Activated CD4-positive, alpha-beta T cell treated with anti-CD3 and anti-CD28 coated beads for 36 hours (primary cell): Measurements from ENCODE around the gene AJUBA. TPM values are rescaled to one million over a fixed set of nuclear protein-coding genes. Genes with fewer than 3 reads are reported as not detected.
A peak's percentile ranks its signal among the peaks of the same experiment; 100 is the strongest.

Source experiments
- ATAC-seq: fragments of 200-7000 bp; cut with Tn5 transposase; one replicate; pipeline ENCODE4 v1.10.0; 2021; ENCODE audit warnings: mild to moderate bottlenecking, moderate library complexity
- CTCF ChIA-PET: fragments of 350-600 bp; sonication (Branson Sonifier 250); formaldehyde crosslinking; loops from one replicate; lab custom pipeline; 2021; ENCODE audit warnings: antibody characterized with exemption; lab: Charles Lee
- POLR2A ChIA-PET: fragments of 350-600 bp; sonication (Branson Sonifier 250); formaldehyde crosslinking; loops from one replicate; lab custom pipeline; 2021; ENCODE audit warnings: antibody characterized with exemption, inconsistent platforms; lab: Charles Lee
- DNase-seq: peaks from one replicate; pipeline ENCODE4 v3.0.0-alpha.2; 2020
- H3K27ac Mint-ChIP-seq: one replicate; pipeline ENCODE4 v1.8.0; 2021; ENCODE audit warnings: mixed read lengths
- H3K27me3 Mint-ChIP-seq: one replicate; pipeline ENCODE4 v1.8.0; 2021; ENCODE audit warnings: mixed read lengths
- H3K36me3 Mint-ChIP-seq: one replicate; pipeline ENCODE4 v1.8.0; 2021; ENCODE audit warnings: low read depth, mixed read lengths
- H3K4me1 Mint-ChIP-seq: one replicate; pipeline ENCODE4 v1.8.0; 2021; ENCODE audit warnings: mixed read lengths
- H3K4me3 Mint-ChIP-seq: one replicate; pipeline ENCODE4 v1.8.0; 2021; ENCODE audit warnings: mild to moderate bottlenecking, moderate library complexity, mixed read lengths
- H3K9me3 Mint-ChIP-seq: one replicate; pipeline ENCODE4 v1.8.0; 2021; ENCODE audit warnings: low read depth, mixed read lengths
- intact Hi-C, 2 experiments: fragments of 100-400 bp; cut with DNase I in 1 of 2; cut with micrococcal nuclease in 1 of 2; formaldehyde crosslinking; loops; one replicate each; pipeline versions ENCODE4 v1.14.2 to v1.15.1; 2022 to 2024; cut with DNase I, micrococcal nuclease
- total RNA-seq, 2 experiments: library from RNA; stranded (reverse); gene quantifications; one replicate each; pipeline ENCODE4 v1.2.3, GENCODE V29; 2021

The AJUBA gene
- total RNA-seq, 2 experiments from 2014 or later, result 2.9 to 3.2 TPM

GRCh38 chr14:22981090-22981875 is 1.1 kb downstream of the AJUBA start:
- CTCF ChIA-PET, result interaction anchor here (0.5 to 18.1 kb wide), 19 partner anchors 9 to 1174 kb away, joined by 3 to 751 read pairs (median 5); partner anchors contain the start of genes CDH24, HAUS4, PRMT5 and RBM23
- Mint-ChIP-seq H3K4me3 (peak overlapping the region; percentile 48), H3K36me3 (no peaks in the 10 kb centered on the region), H3K9me3 (no peaks in the 10 kb centered on the region), H3K4me1 (peaks cover 7% of the 10 kb centered on the region), H3K27ac (no peak overlapping the region), H3K27me3 (no peaks in the 10 kb centered on the region)
- no peak for ATAC-seq
- intact Hi-C loops, result loop anchor here (5.0 to 10.0 kb wide), 2 partner anchors 109 to 156 kb away; partner anchors contain the start of genes LRP10 (in 1 of the 2) and MRPL52 (in 1 of the 2)
- peak; percentile 32 for DNase-seq
- POLR2A ChIA-PET, result no interaction called here

GRCh38 chr14:22980672-22981089 is 1.7 kb downstream of the AJUBA start:
- DNase-seq (peak; percentile 56), ATAC-seq (no peak)
- ChIA-PET CTCF (interaction anchor here (0.6 to 18.1 kb wide), 5 partner anchors 8 to 91 kb away, joined by 6 to 751 read pairs (median 37); partner anchors contain the start of genes CDH24 and PRMT5), POLR2A (no interaction called here)
- Mint-ChIP-seq H3K27me3 (no peaks in the 10 kb centered on the region), H3K4me1 (peaks cover 7% of the 10 kb centered on the region), H3K27ac (no peak overlapping the region), H3K9me3 (no peaks in the 10 kb centered on the region), H3K4me3 (peak overlapping the region; percentile 48), H3K36me3 (no peaks in the 10 kb centered on the region)
- intact Hi-C loops, result loop anchor here (5.0 to 10.0 kb wide), 2 partner anchors 108 to 156 kb away; partner anchors contain the start of genes LRP10 (in 1 of the 2) and MRPL52 (in 1 of the 2)

GRCh38 chr14:22979748-22980392 is 2.5 kb downstream of the AJUBA start:
- ChIA-PET POLR2A (no interaction called here), CTCF (interaction anchor here (18.1 kb wide), 1 partner anchor 80 kb away, joined by 751 read pairs; the partner anchor contains the start of gene CDH24)
- ATAC-seq (no peak), DNase-seq (no peak)
- H3K27me3 Mint-ChIP-seq, result no peaks in the 10 kb centered on the region
- H3K9me3 Mint-ChIP-seq, result no peaks in the 10 kb centered on the region
- H3K4me3 Mint-ChIP-seq, result peak overlapping the region; percentile 26
- H3K4me1 Mint-ChIP-seq, result peaks cover 7% of the 10 kb centered on the region
- H3K27ac Mint-ChIP-seq, result no peak overlapping the region
- intact Hi-C loops, result loop anchor here (5.0 to 10.0 kb wide), 2 partner anchors 108 to 155 kb away; partner anchors contain the start of genes LRP10 (in 1 of the 2) and MRPL52 (in 1 of the 2)
- no peaks in the 10 kb centered on the region for H3K36me3 Mint-ChIP-seq

DNA sequence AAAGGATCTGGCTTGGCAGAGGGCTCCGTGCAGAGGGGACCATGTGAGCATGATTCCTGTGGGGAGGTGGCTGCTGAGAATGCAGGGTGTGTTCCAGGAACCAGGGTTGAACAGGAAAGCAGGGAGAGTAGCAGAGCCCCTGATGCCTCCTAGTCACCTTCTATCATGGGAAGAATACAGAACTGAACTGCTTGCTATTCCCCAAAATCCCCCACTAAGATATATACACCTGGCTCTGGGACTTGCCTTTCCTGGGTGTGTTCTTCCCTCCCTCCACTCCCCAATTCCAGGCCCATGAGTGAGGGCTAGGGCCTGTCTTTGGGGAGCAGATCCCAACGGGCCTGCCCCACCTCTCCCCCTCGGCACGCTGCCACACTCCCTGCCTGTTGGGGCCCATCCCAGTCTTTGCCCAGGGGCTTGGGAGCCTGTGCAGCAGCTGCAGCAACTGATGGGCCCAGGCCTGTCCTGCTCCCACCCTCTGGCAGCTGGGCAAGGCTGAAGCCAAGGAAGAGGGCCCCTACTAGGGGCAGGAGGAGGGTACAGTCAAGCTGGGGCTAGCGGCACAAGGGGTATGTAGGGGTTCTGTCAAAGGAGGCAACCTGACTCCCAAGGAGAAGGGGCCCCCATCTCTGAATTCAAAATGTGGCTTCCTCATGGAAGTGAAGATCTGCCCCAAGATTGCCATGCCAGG is 3.2 kb downstream of the AJUBA start:
- Mint-ChIP-seq H3K27me3 (no peaks in the 10 kb centered on the region), H3K4me3 (no peak overlapping the region), H3K27ac (no peak overlapping the region), H3K36me3 (no peaks in the 10 kb centered on the region), H3K4me1 (peaks cover 7% of the 10 kb centered on the region), H3K9me3 (no peaks in the 10 kb centered on the region)
- DNase-seq (no peak), ATAC-seq (no peak)
- intact Hi-C loops, result no loop called here
- CTCF ChIA-PET, result interaction anchor here (0.6 to 18.1 kb wide), 4 partner anchors 7 to 145 kb away, joined by 3 to 751 read pairs (median 19); partner anchors contain the start of gene CDH24
- POLR2A ChIA-PET, result no interaction called here

DNA sequence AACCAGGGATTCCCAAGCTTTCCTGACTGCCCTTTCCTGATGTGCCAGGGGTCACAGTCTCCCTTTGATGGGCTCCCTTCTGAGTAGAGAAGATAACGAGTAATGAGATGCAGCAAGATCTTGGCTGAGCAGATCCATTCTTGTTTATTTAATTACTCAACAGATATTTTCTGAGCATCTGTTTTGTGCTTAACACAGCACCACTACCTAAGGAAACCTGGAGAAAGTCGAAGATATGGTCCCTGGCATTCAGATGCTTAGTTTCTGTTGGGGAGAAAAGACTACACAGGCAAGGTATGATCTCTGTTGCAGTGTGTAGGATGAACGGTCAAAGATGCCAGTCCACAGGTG is 3.9 kb downstream of the AJUBA start:
- Mint-ChIP-seq H3K36me3 (no peaks in the 10 kb centered on the region), H3K4me3 (no peak overlapping the region), H3K27ac (no peak overlapping the region), H3K4me1 (peaks cover 7% of the 10 kb centered on the region), H3K27me3 (no peaks in the 10 kb centered on the region), H3K9me3 (no peaks in the 10 kb centered on the region)
- no peak for ATAC-seq
- intact Hi-C loops, result no loop called here
- ChIA-PET POLR2A (no interaction called here), CTCF (interaction anchor here (0.6 to 5.0 kb wide), 6 partner anchors 8 to 144 kb away, joined by 3 to 35 read pairs (median 6); partner anchors contain the start of gene CDH24)
- DNase-seq, result no peak

GRCh38 chr14:22977684-22978486 is 4.5 kb downstream of the AJUBA start:
- no peaks in the 10 kb centered on the region for H3K9me3 Mint-ChIP-seq
- ChIA-PET POLR2A (no interaction called here), CTCF (interaction anchor here (0.5 to 5.0 kb wide), 12 partner anchors 9 to 1588 kb away, joined by 3 to 35 read pairs (median 5); partner anchors contain the start of gene CDH24)
- H3K4me1 Mint-ChIP-seq, result peaks cover 7% of the 10 kb centered on the region
- intact Hi-C loops, result no loop called here
- H3K27me3 Mint-ChIP-seq, result no peaks in the 10 kb centered on the region
- H3K4me3 Mint-ChIP-seq, result no peak overlapping the region
- no peak overlapping the region for H3K27ac Mint-ChIP-seq
- DNase-seq, result no peak
- ATAC-seq, result no peak
- no peaks in the 10 kb centered on the region for H3K36me3 Mint-ChIP-seq

- H3K27ac Mint-ChIP-seq, result no peak overlapping the region
- POLR2A ChIA-PET, result no interaction called here
- DNase-seq (no peak), ATAC-seq (no peak)
- no peaks in the 10 kb centered on the region for H3K9me3 Mint-ChIP-seq
- CTCF ChIA-PET, result interaction anchor here (0.6 to 5.0 kb wide), 7 partner anchors 9 to 91 kb away, joined by 4 to 35 read pairs (median 6); partner anchors contain the start of gene CDH24
- no peaks in the 10 kb centered on the region for H3K27me3 Mint-ChIP-seq
- no peaks in the 10 kb centered on the region for H3K36me3 Mint-ChIP-seq
- no peak overlapping the region for H3K4me3 Mint-ChIP-seq
- H3K4me1 Mint-ChIP-seq, result peaks cover 7% of the 10 kb centered on the region
- intact Hi-C loops, result no loop called here
Observed at GRCh38 chr14:22977434-22977683, 5.0 kb downstream of the AJUBA start.

DNA sequence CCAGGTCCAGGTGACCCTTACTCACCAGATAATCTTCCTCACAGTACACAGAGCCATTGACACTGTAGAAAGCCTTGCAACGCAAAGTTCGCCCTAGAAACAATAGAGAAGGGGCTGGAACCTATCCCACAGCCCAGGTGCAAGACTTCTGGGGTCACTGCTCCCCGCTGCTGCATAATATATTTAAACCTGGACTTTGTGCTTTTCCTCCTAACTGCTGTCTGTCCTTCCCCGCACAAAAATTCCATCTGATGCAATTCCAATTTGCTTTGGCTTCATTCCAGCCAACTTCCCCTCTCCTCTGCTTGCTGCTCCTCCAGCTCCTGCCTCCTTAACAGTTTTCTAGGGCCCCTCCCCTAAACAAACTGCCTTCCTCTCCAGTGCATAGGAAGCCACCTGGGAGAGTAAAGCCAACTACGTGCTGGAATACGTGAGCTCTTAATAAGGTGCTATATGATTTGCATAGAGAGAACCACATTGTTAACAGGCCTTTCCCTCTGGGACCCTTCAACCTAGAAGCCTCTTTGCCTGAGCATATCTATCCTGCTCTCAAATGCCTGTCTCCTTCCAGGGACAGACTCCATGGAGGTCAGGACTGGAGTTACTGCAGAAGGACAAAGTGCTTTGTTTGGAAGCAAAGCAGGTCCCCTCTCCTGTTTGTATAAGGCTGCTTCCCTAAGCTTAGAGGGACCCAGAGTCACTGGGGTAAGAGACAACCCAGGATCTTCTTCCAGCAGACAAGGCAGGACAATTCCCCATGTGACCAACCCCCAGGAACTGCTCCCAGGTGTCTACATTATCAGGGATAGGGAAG is 5.5 kb downstream of the AJUBA start:
- ChIA-PET CTCF (interaction anchor here (0.7 to 5.0 kb wide), 9 partner anchors 8 to 100 kb away, joined by 3 to 35 read pairs (median 6); partner anchors contain the start of gene CDH24), POLR2A (no interaction called here)
- intact Hi-C loops, result no loop called here
- Mint-ChIP-seq H3K36me3 (no peaks in the 10 kb centered on the region), H3K27ac (no peak overlapping the region), H3K27me3 (no peaks in the 10 kb centered on the region), H3K4me3 (no peak overlapping the region), H3K9me3 (no peaks in the 10 kb centered on the region), H3K4me1 (peaks cover 7% of the 10 kb centered on the region)
- DNase-seq, result no peak
- ATAC-seq, result no peak

DNA sequence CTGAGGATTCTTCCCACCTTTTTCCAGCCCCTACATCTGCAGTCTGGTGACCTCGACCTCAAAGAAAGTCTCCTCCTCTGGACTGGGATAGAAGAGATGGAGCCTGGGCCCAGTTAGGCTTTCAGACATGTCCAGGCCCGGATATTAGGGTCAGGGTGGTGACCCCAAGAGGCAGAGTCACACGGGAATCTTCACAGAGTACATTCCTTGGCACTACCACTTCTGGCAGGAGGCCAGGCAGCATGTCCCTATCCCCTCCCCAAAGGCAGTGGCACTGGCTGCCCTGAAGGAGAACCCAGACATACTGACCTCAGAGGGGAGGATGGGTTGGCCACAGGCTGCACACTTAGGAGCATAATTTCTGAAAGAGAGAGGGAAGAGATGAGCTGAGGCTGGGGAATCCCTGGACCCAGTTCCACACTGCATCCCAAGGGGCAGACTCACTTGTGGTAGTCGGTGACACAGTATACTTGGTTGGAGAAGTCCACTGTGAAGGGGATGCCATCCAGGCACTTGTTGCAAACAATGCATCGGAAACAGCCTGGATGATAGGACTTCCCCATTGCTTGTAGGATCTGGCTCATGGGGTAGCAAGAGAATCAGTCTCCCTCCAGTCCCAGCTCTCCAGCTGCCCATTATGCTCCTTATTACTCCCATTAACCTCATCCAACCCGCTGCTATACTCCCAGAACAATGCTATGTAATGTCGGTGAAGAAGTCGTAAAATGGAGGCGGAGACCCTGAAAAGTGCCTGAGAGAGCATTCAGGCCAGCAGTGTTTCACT is 7.6 kb downstream of the AJUBA start:
- peaks cover 2% of the 10 kb centered on the region for H3K4me1 Mint-ChIP-seq
- DNase-seq (no peak), ATAC-seq (no peak)
- no peaks in the 10 kb centered on the region for H3K36me3 Mint-ChIP-seq
- H3K27ac Mint-ChIP-seq, result no peak overlapping the region
- H3K27me3 Mint-ChIP-seq, result no peaks in the 10 kb centered on the region
- intact Hi-C loops, result no loop called here
- POLR2A ChIA-PET, result interaction anchor here (0.6 kb wide), 1 partner anchor 111 kb away, joined by 3 read pairs; no protein-coding TSS in a partner anchor
- no peaks in the 10 kb centered on the region for H3K9me3 Mint-ChIP-seq
- CTCF ChIA-PET, result interaction anchor here (0.6 to 5.0 kb wide), 7 partner anchors 9 to 302 kb away, joined by 3 to 35 read pairs (median 5); partner anchors contain the start of gene CDH24
- H3K4me3 Mint-ChIP-seq, result no peak overlapping the region
